Cerebellar cortex (tissue), 1 donor: ENCODE data around the gene EXOC4.
"Not testable (repeated sequence)": the region's sequence is repeated elsewhere in the genome, so short reads cannot be mapped to it uniquely, and the experiment has no call there.

Experiments
- DNase-seq: peaks from one replicate; pipeline ENCODE4 v3.0.0-alpha.2; 2015; ENCODE audit warnings: low spot score

Gene EXOC4

GRCh38 chr7:133985300-133985699 is 732.4 kb downstream of the EXOC4 start:
- DNase-seq, result no peak

GRCh38 chr7:133987582-133987981 is 734.7 kb downstream of the EXOC4 start:
- no peak for DNase-seq

- DNase-seq, result no peak
These were observed 740.7 kb downstream of the EXOC4 start for GRCh38 chr7:133993547-133993946.

DNA sequence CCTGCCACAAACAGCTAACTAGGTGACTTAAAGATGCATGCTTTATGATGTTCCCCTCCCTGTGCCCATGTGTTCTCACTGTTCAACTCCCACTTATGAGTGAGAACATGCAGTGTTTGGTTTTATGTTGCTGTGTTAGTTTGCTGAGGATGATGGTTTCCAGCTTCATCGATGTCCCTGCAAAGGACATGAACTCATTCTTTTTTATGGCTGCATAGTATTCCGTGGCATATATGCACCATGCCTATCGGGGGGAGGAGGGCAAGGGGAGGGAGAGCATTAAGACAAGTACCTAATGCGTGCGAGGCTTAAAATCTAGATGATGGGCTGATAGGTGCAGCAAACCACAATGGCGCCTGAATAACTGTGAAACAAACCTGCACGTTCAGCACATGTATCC is 741.2 kb downstream of the EXOC4 start:
- not testable (repeated sequence) for DNase-seq

- DNase-seq, result no peak
These were observed 744.6 kb downstream of the EXOC4 start for GRCh38 chr7:133997463-133997862.

DNA sequence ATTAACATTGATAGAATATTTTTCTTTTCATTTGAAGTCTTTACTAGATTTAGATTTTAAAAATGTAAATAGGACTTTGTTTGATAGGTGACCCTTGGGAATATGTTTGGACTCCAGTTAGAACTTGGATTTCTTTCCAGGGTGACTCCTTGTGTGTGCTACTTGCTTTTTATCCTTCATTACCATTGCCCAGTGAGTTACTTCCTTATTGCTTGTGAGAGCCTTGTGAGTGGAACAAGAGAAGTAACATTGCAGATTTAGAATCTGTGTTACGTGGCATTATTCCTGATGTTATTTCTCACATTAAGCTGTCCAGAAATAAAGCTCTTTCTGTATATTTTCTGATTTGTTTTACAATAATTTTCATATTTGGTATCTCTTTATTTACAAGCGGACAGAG is 746.3 kb downstream of the EXOC4 start:
- no peak for DNase-seq

- peak; percentile 14 for DNase-seq
These were observed 752.1 kb downstream of the EXOC4 start for GRCh38 chr7:134004829-134005505.

- DNase-seq, result no peak
These were observed 756.6 kb downstream of the EXOC4 start for GRCh38 chr7:134009314-134010110.

GRCh38 chr7:134013249-134013648 is 760.4 kb downstream of the EXOC4 start:
- DNase-seq, result no peak

DNA sequence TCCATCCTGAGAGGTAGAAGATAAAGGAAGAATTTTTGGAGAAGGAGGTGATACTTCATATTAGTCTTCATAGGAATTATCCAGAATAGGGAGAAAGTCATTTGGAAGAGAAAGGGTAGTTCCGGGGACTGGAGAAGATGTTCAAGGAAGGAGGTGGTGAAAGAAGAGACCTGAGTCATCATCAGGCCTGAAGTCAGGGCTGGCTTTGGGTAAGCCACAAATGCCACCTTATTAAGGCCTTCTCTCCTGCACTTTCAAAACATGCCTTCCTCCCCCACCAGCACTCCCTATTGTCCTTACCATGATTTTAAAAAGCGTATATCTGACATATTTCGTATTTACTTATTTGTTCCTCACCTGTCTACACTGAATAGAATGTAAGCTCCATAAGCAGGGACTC is 762.1 kb downstream of the EXOC4 start:
- DNase-seq, result no peak

GRCh38 chr7:134016223-134016941 is 763.5 kb downstream of the EXOC4 start:
- DNase-seq, result peak; percentile 56

DNA sequence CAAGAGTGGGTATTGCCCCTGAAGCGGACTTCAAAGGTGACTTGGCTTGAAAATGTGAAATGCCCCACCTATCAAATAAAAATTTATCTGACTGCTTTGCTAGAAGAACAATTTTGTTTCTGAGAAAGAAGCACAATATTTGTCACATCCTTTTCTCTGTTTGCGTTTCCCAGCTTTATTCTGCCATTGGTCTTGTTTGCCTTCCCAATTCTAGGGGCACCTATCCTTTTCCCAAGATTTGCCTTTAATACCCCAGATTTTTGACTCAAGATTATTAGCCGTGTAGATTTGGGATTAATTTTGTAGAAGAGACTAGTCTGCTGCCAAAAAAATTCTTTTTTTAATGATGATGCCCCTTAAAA is 764.0 kb downstream of the EXOC4 start:
- DNase-seq, result no peak

GRCh38 chr7:134018306-134018705 is 765.4 kb downstream of the EXOC4 start:
- no peak for DNase-seq

GRCh38 chr7:134019251-134019650 is 766.4 kb downstream of the EXOC4 start:
- DNase-seq, result no peak

GRCh38 chr7:134021836-134022235 is 769.0 kb downstream of the EXOC4 start:
- no peak for DNase-seq

DNA sequence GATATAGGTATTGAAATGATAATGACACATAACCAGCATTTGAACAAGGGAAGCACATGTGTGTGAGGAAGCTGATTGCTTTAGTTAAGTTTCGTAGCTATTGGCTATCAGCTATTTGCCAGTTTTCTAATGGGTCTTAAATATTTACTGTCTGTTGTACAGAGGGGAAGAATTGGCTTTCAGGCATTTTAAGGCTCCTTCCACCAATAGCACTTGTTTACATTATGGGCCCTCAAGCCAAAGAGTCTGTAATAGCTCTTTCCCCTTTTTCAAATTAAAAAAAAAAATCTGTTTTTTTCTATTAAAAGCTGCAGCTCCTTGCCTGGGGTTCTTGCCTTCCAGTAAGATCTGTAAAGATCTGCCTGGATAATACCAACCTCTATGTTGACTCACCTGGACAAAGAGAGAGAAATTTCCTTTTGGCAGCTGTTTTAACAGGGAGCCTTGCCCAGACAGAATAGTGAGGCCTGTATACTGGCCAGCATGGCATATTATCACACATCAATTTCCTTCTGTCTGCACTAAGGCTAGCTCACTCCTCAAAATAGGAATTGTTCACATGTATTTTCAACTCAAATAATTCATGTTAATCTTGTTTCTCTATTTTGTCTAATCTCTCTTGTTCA is 769.5 kb downstream of the EXOC4 start:
- DNase-seq, result peak; percentile 78

GRCh38 chr7:134024739-134025138 is 771.9 kb downstream of the EXOC4 start:
- DNase-seq, result no peak

- no peak for DNase-seq
These were observed 776.0 kb downstream of the EXOC4 start for GRCh38 chr7:134028853-134029252.

GRCh38 chr7:134029743-134030142 is 776.9 kb downstream of the EXOC4 start:
- no peak for DNase-seq

DNA sequence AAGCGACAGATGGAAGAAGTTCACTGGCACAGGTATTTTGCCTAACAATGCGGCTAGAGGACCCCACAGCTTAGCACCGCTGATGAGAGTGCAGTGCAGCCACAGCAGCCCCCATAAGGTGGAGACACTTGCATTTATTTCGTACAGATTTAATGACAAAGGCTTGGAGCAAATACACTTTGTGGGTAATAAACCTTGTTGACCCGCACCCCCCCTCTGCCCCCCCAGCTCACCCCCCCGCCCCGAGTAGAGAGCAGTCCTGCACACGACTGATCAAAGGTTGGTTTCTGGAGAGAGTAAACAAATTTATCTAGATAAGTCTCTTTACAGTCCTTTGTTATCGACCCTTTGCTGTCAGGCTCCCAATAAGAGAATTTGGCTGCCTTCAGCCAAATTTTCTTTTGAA is 777.6 kb downstream of the EXOC4 start:
- no peak for DNase-seq

DNA sequence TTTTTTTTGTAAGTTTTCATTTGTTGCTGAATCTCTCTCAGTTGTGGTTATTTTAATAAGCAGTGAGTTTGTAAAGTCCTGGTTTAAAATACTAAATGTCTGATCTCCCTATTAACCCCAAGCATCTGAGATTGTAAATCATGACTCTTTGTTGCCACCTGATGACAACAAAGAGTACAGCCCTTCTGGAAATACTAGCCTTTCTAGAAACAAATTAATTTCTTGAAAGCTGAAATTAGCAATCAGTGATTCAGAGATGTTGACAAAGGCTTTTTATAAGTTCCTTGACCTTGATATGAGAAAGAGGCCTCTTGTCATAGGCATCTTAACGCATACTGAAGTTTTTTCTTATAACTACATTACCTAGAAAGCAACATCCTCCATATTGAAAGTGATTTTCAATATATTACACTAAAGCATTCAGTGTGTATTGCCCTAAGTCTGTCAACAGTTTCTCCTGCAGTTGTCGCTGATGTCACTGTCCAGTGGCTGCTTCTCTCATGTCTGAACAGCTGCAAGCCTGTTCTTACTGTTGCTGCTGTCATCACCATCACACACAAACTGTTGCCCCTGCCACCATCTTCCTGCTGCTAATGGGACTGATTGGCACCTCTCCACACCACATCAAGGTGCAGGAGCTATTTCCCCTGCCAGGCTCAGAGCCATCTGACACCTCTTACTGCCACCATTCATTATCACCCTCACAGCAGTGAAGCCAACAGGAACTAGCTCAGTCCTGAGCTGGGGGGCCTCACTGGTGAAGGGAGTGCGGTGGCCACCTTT is 779.1 kb downstream of the EXOC4 start:
- no peak for DNase-seq

GRCh38 chr7:134034652-134035051 is 781.8 kb downstream of the EXOC4 start:
- DNase-seq, result no peak
